Spinal cord (tissue), 10 donors: Measurements from ENCODE around the gene TRIM61. TPM values are rescaled to one million over a fixed set of nuclear protein-coding genes. Genes with fewer than 3 reads are reported as not detected.
"Not testable (repeated sequence)": the region's sequence is repeated elsewhere in the genome, so short reads cannot be mapped to it uniquely, and the experiment has no call there.

Experiments
- DNase-seq, 6 donors: peaks; one replicate each; pipeline versions ENCODE4 v3.0.0 to v3.0.0-alpha.2; 2013 to 2015; ENCODE audit warnings: low spot score in 6 of 6, low read depth in 4 of 6
- H3K27ac ChIP-seq: one replicate; pipeline ENCODE4 v1.5.1; 2013; ENCODE audit warnings: low read depth, low read length, control low read depth
- H3K27me3 ChIP-seq: one replicate; pipeline ENCODE4 v1.6.1; 2013; ENCODE audit warnings: low read length; ENCODE audit not compliant: control insufficient read depth, insufficient read depth
- H3K36me3 ChIP-seq: one replicate; pipeline ENCODE4 v1.6.1; 2013; ENCODE audit warnings: low read length; ENCODE audit not compliant: control insufficient read depth, insufficient read depth
- H3K4me1 ChIP-seq: one replicate; pipeline ENCODE4 v1.6.1; 2013; ENCODE audit warnings: low read length; ENCODE audit not compliant: control insufficient read depth, insufficient read depth
- H3K4me3 ChIP-seq: one replicate; pipeline ENCODE4 v1.5.1; 2013; ENCODE audit warnings: low read depth, low read length, control low read depth
- H3K9me3 ChIP-seq: one replicate; pipeline ENCODE4 v1.6.1; 2013; ENCODE audit warnings: low read length; ENCODE audit not compliant: control insufficient read depth, insufficient read depth
- WGBS: methylation state at CpG from one replicate; pipeline ENCODE4 v1.1.5; 2013; ENCODE audit warnings: missing lambda C conversion rate; ENCODE audit not compliant: insufficient coverage; 5-methylcytosine and 5-hydroxymethylcytosine counted together
- polyA plus RNA-seq, 2 donors: library from polyadenylated mRNA; unstranded; fragments of 120-200 nt; gene quantifications; one replicate each; pipeline ENCODE4 v1.2.1, GENCODE V29; 2013; ENCODE audit not compliant: insufficient read length in 2 of 2
- small RNA-seq: library from RNA; depleted of rRNA; stranded (forward); fragments of <200 nt; gene quantifications from one replicate; pipeline ENCODE3, GENCODE V24; 2014; ENCODE audit warnings: low replicate concordance
- total RNA-seq, 2 donors: library from RNA; depleted of rRNA in 1 of 2; stranded (reverse); fragments of 120-200 nt in 1 of 2; fragments of >200 nt in 1 of 2; gene quantifications; one replicate each; pipeline versions ENCODE4 v1.2.3 to v1.2.4, GENCODE V29; 2013 to 2014
- donor health status: healthy.

The TRIM61 gene
- total and polyA plus RNA-seq, 4 donors = 3.0 to 3.9 (median 3.4) TPM

DNA sequence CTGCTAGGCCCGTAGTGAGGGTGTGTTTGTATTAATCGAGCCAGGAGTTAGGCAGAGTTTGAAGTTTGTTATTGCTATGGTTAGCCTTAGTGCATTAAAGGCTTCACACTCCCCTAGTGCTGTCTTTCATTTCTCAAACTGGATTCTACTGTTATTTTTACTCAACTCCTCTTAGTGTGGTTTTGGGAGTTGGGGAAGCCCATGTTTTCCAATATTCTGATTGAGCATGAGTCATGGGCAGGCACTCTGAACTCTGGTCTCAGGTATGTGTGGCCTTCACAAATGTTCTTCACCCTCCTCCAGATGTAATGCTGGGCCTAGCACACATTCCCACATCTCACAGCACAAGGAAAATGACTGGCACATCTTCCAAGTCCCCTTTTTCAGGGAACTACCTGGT lies 50.4 kb downstream of the TRIM61 start:
- H3K4me3 ChIP-seq, H3K27ac ChIP-seq, DNase-seq, H3K9me3 ChIP-seq, H3K4me1 ChIP-seq, H3K36me3 ChIP-seq, H3K27me3 ChIP-seq: not testable (repeated sequence)
- WGBS = no CpG with 5 or more reads among the region's 2 CpGs

GRCh38 chr4:164926301-164926700 lies 51.2 kb downstream of the TRIM61 start:
- H3K9me3 ChIP-seq = no peaks in the 10 kb centered on the region
- no peak overlapping the region for H3K27ac ChIP-seq
- H3K4me1 ChIP-seq = no peaks in the 10 kb centered on the region
- DNase-seq = no peak
- H3K27me3 ChIP-seq = no peaks in the 10 kb centered on the region
- H3K4me3 ChIP-seq = no peak overlapping the region
- 88% methylated on average over 2 of the region's 2 CpGs for WGBS
- H3K36me3 ChIP-seq = no peaks in the 10 kb centered on the region

DNA sequence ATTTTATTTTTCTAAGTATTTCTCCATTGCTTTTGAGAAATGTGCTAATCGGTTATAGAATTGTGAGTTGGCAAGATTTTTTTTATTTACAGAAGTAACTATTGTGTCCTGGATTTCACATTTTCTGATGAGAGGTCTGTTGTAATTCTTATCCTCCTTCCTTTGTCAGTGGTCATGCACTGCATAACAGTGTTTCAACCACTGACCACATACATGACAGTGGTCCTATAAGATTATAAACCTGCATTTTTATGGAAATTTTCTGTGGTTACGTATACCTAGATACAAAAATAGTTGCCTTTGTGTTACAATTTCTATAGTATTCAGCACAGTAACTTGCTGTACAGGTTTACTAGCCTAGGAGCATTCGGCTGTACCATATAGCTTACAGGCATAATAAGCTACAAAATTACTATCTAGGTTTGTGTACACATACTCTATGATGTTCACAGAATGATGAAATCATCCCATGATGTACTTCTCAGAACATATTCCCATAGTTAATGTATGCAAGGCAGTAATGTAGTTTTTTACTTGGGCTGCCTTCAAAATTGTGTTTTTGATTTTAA lies 52.7 kb downstream of the TRIM61 start:
- Histone ChIP-seq H3K36me3 (no peaks in the 10 kb centered on the region), H3K27ac (no peak overlapping the region)
- no CpG with 5 or more reads among the region's 3 CpGs for WGBS

GRCh38 chr4:164918956-164919355 lies 58.5 kb downstream of the TRIM61 start:
- Histone ChIP-seq H3K27me3 (no peaks in the 10 kb centered on the region), H3K4me1 (no peaks in the 10 kb centered on the region), H3K4me3 (no peak overlapping the region), H3K9me3 (no peaks in the 10 kb centered on the region), H3K36me3 (no peaks in the 10 kb centered on the region), H3K27ac (no peak overlapping the region)
- no peak for DNase-seq
- no CpG with 5 or more reads among the region's 3 CpGs for WGBS

More for the DNA sequence above, 52.7 kb downstream of the TRIM61 start:
- H3K9me3 ChIP-seq = no peaks in the 10 kb centered on the region
- no peaks in the 10 kb centered on the region for H3K4me1 ChIP-seq
- no peaks in the 10 kb centered on the region for H3K27me3 ChIP-seq
- DNase-seq = no peak
- H3K4me3 ChIP-seq = no peak overlapping the region

Small RNAs within 50 kb of the gene (small RNA-seq; reads per million reads assigned to genes)
- gene AC106872.12 = not detected

Other genes starting within 250 kb of the TRIM61 start
- gene SMIM31, start 223.5 kb downstream of the TRIM61 start, total RNA-seq = not detected
- not detected for gene SMIM31, start 223.5 kb downstream of the TRIM61 start, polyA plus RNA-seq
- under 1 TPM; 0.17 to 0.20 TPM for gene APELA, start 100.5 kb downstream of the TRIM61 start, total RNA-seq
- gene APELA, start 100.5 kb downstream of the TRIM61 start, polyA plus RNA-seq = under 1 TPM in 1 of 2 donors, not detected in 1; 0.14 TPM
- not detected for gene TRIM60, start 54.3 kb upstream of the TRIM61 start, total RNA-seq
- gene TRIM60, start 54.3 kb upstream of the TRIM61 start, polyA plus RNA-seq = not detected
- gene TRIM75, start 76.2 kb upstream of the TRIM61 start, total RNA-seq = not detected
- gene TRIM75, start 76.2 kb upstream of the TRIM61 start, polyA plus RNA-seq = not detected
- 10 to 100 TPM; 17.9 to 18.3 TPM for gene TMEM192, start 135.2 kb upstream of the TRIM61 start, total RNA-seq
- 10 to 100 TPM; 19.9 to 20.6 TPM for gene TMEM192, start 135.2 kb upstream of the TRIM61 start, polyA plus RNA-seq
- gene KLHL2, start 229.9 kb upstream of the TRIM61 start, total RNA-seq = 10 to 100 TPM; 17.2 to 27.7 TPM
- gene KLHL2, start 229.9 kb upstream of the TRIM61 start, polyA plus RNA-seq = 10 to 100 TPM; 28.0 to 34.6 TPM